Activated naive CD4-positive, alpha-beta T cell treated with anti-CD3 and anti-CD28 coated beads, Interleukin-2, amount 50 U/mL, for 72 hours (primary cell): Measurements from ENCODE around the gene ABCF2. TPM values are rescaled to one million over a fixed set of nuclear protein-coding genes. Genes with fewer than 3 reads are reported as not detected.

Experiments
- ATAC-seq, 2 donors: fragments of 150-1000 bp; cut with Tn5 transposase; 2 replicates each; pipeline ENCODE4 v1.10.0; 2021; ENCODE audit warnings: mild to moderate bottlenecking in 2 of 2, moderate library complexity in 2 of 2
- DNase-seq, 2 donors: peaks; one replicate each; pipeline ENCODE4 v3.0.0; 2021 to 2022; ENCODE audit warnings: low spot score in 2 of 2
- H3K27ac Mint-ChIP-seq, 2 donors: one replicate each; pipeline ENCODE4 v1.8.0; 2022; ENCODE audit warnings: mild to moderate bottlenecking in 2 of 2, mixed read lengths in 2 of 2
- H3K36me3 Mint-ChIP-seq, 2 donors: one replicate each; pipeline ENCODE4 v1.8.0; 2022; ENCODE audit warnings: mixed read lengths in 2 of 2
- H3K9me3 Mint-ChIP-seq, 2 donors: one replicate each; pipeline ENCODE4 v1.8.0; 2022; ENCODE audit warnings: mixed read lengths in 2 of 2
- total RNA-seq, 2 donors: library from RNA; stranded (reverse); gene quantifications; one replicate each; pipeline ENCODE4 v1.2.3, GENCODE V29; 2022

The ABCF2 gene
- total RNA-seq, 2 donors from 2014 or later = 23.5 to 33.6 TPM

- no peak for DNase-seq
- no peak overlapping the region for H3K27ac Mint-ChIP-seq
Measured at GRCh38 chr7:151177310-151177709, 49.7 kb downstream of the ABCF2 start.

GRCh38 chr7:151176401-151176800 lies 50.6 kb downstream of the ABCF2 start:
- no peak for ATAC-seq
- no peak for DNase-seq
- H3K27ac Mint-ChIP-seq = no peak overlapping the region
- no peaks in the 10 kb centered on the region for H3K9me3 Mint-ChIP-seq
- no peaks in the 10 kb centered on the region for H3K36me3 Mint-ChIP-seq

More at GRCh38 chr7:151177310-151177709, 49.7 kb downstream of the ABCF2 start:
- no peaks in the 10 kb centered on the region for H3K9me3 Mint-ChIP-seq
- no peaks in the 10 kb centered on the region for H3K36me3 Mint-ChIP-seq
- no peak for ATAC-seq

GRCh38 chr7:151175793-151176311 lies 51.2 kb downstream of the ABCF2 start:
- Mint-ChIP-seq H3K27ac (no peak overlapping the region), H3K9me3 (no peaks in the 10 kb centered on the region), H3K36me3 (no peaks in the 10 kb centered on the region)
- no peak for DNase-seq
- ATAC-seq = no peak

- no peak for ATAC-seq
Measured at GRCh38 chr7:151175047-151175792, 51.8 kb downstream of the ABCF2 start.

GRCh38 chr7:151174246-151175046 lies 52.6 kb downstream of the ABCF2 start:
- Mint-ChIP-seq H3K9me3 (no peaks in the 10 kb centered on the region), H3K36me3 (no peaks in the 10 kb centered on the region), H3K27ac (no peak overlapping the region)
- ATAC-seq = peak in 1 of 2 donors; percentile 34
- no peak for DNase-seq

More at GRCh38 chr7:151175047-151175792, 51.8 kb downstream of the ABCF2 start:
- DNase-seq = no peak
- H3K9me3 Mint-ChIP-seq = no peaks in the 10 kb centered on the region
- no peak overlapping the region for H3K27ac Mint-ChIP-seq
- no peaks in the 10 kb centered on the region for H3K36me3 Mint-ChIP-seq

- no peak for ATAC-seq
- Mint-ChIP-seq H3K36me3 (no peaks in the 10 kb centered on the region), H3K9me3 (no peaks in the 10 kb centered on the region), H3K27ac (no peak overlapping the region)
- DNase-seq = no peak
Measured at GRCh38 chr7:151173386-151174245, 53.4 kb downstream of the ABCF2 start.

- H3K36me3 Mint-ChIP-seq = no peaks in the 10 kb centered on the region
- peak; percentile 83 to 90 for DNase-seq
- no peak overlapping the region for H3K27ac Mint-ChIP-seq
- H3K9me3 Mint-ChIP-seq = no peaks in the 10 kb centered on the region
- ATAC-seq = peak; percentile 68 to 79
Measured at GRCh38 chr7:151172273-151173141, 54.5 kb downstream of the ABCF2 start.

- Mint-ChIP-seq H3K9me3 (no peaks in the 10 kb centered on the region), H3K27ac (no peak overlapping the region), H3K36me3 (peaks cover 0 to 5% of the 10 kb centered on the region in 2 donors)
- ATAC-seq (no peak), DNase-seq (no peak)
Measured at GRCh38 chr7:151168787-151169162, 58.2 kb downstream of the ABCF2 start.

- Mint-ChIP-seq H3K27ac (no peak overlapping the region), H3K9me3 (no peaks in the 10 kb centered on the region)
- ATAC-seq = peak; percentile 80 to 90
Measured at GRCh38 chr7:151168003-151168786, 58.8 kb downstream of the ABCF2 start.

GRCh38 chr7:151167197-151167961 lies 59.6 kb downstream of the ABCF2 start, which contains the start of gene GBX1:
GBX1 (minus strand) TSS chr7:151167694; CDS start chr7:151167548, 146 bp downstream.
- Mint-ChIP-seq H3K27ac (no peak within 1 kb of the TSS), H3K9me3 (no peaks in the 10 kb centered on the region), H3K36me3 (peaks cover 0 to 5% of the 10 kb centered on the region in 2 donors)
- ATAC-seq (peak; percentile 46 to 54), DNase-seq (no peak)

More at GRCh38 chr7:151168003-151168786, 58.8 kb downstream of the ABCF2 start:
- H3K36me3 Mint-ChIP-seq = peaks cover 0 to 5% of the 10 kb centered on the region in 2 donors
- DNase-seq = peak in 1 of 2 donors; percentile 81

- Mint-ChIP-seq H3K27ac (no peak overlapping the region), H3K9me3 (no peaks in the 10 kb centered on the region), H3K36me3 (peaks cover 0 to 5% of the 10 kb centered on the region in 2 donors)
- ATAC-seq = no peak
- no peak for DNase-seq
Measured at GRCh38 chr7:151166629-151167196, 60.3 kb downstream of the ABCF2 start.
